HG02623 (cell line): Measurements from ENCODE around the gene KRT4.

ENCODE experiments used
- ATAC-seq: cut with Tn5 transposase; IDR thresholded peaks from one replicate; pipeline ENCODE4 v1.9.1; 2021; ENCODE audit warnings: moderate library complexity; ENCODE audit not compliant: unreplicated experiment

The KRT4 gene

GRCh38 chr12:52837413-52837741 is 23.5 kb upstream of the KRT4 start:
- ATAC-seq = no peak

- no peak for ATAC-seq
Measured at GRCh38 chr12:52836491-52837412, 22.8 kb upstream of the KRT4 start.

DNA sequence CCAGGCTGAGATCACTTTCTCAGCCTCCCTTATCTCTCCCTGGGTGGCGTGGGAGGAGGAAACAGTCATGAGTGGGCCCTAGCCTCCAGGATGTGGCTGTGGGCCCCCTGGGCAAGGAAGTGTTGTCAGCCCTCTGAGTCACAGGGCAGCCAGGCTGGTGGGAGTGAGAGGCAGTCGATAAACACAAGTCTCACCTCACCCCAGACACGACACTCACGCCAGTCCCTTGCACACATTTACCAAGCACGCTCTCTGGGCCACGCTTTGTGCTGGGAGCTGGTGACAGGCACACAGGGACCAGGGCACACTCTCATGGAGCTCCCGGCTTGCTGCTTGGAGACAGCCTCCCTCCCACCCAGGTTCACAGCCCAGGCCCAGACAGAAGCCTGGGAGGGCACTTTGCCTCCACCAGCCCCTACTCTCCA is 22.1 kb upstream of the KRT4 start:
- no peak for ATAC-seq

DNA sequence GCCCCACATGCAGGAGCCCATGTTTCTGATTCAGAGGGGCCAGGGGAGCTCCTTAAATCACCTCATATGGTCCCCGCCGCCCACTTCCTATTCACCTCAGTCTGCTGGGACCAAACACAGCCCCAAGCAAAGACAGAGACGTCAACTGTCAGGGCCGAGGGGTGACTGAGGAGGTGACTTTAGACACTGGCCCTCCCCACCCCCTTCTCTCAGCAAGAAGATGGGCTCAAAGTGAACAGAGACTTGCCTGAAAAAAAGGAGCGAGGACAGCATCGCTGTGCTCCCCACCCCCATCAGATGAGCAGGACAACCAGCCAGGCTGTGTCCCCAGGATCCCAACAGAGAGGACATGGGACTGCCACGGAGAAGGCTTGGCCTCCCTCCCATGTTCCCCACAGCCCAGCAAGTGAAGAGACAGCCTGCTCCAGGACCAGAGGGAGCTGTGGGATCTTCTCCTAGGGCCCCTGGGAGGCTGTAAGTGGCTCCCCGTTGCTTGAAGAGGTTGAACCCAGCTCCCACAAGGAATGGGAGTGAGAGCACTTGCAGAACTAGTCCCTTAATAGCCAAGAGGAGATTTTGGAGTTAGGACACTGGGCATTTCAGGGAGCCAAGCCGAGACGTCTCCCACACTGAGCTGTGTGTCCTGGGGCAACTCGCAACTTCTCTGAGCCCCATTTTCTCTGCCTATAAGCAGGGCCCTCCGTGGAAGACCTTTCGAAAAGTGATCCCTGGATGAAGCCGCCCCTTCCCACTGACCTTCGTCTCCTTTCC is 21.5 kb upstream of the KRT4 start:
- no peak for ATAC-seq

- ATAC-seq = no peak
Measured at GRCh38 chr12:52834727-52835001, 20.7 kb upstream of the KRT4 start.

DNA sequence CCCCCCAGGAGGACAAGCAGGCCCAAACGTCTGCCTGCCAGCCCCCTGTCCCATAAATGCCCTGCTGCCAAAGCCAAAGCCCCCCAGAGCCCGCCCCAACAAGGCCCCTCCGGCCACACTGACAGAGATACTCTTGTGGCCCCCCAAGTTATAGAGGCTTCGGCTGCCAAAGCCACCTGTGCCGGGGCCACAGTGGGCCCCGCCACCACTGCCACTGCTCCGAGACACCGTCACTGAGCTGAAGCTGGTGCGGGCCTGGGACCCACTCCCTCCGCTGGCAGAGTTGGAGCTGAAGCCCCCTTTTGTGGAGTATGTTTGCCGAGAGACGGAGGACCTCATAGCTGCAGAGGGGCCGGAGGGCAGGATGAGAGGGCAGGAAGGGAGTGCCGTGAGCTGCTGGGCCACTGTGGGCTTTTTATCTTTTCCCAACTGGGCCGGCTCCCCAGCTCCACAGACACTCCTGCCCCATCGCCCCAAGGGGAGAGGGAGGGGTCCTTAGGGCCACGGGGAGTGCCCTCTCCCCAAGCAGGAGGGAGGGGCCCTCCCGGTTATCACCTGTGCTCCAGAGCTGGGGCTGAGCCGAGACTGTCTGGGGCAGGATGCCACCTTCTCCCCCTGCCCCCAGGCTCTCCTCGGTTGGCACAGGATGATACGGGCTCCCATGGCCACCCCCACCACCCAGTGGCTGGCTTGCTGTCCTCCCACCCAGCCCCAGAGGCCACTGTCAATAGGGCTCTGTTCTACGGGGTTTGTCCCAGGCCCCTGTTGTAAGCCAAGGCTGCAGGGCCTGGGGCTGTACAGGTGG is 20.2 kb upstream of the KRT4 start, which contains the start of gene KRT79:
Gene KRT79 (minus strand): TSS at position 390 of the 805 bp plus-strand sequence. CDS start 51 bp downstream, at position 339.
- ATAC-seq = no peak

- ATAC-seq = no peak
Measured at GRCh38 chr12:52832985-52833905, 19.3 kb upstream of the KRT4 start.

- ATAC-seq = no peak
Measured at GRCh38 chr12:52832451-52832850, 18.5 kb upstream of the KRT4 start.

- no peak for ATAC-seq
Measured at GRCh38 chr12:52831251-52831650, 17.3 kb upstream of the KRT4 start.

DNA sequence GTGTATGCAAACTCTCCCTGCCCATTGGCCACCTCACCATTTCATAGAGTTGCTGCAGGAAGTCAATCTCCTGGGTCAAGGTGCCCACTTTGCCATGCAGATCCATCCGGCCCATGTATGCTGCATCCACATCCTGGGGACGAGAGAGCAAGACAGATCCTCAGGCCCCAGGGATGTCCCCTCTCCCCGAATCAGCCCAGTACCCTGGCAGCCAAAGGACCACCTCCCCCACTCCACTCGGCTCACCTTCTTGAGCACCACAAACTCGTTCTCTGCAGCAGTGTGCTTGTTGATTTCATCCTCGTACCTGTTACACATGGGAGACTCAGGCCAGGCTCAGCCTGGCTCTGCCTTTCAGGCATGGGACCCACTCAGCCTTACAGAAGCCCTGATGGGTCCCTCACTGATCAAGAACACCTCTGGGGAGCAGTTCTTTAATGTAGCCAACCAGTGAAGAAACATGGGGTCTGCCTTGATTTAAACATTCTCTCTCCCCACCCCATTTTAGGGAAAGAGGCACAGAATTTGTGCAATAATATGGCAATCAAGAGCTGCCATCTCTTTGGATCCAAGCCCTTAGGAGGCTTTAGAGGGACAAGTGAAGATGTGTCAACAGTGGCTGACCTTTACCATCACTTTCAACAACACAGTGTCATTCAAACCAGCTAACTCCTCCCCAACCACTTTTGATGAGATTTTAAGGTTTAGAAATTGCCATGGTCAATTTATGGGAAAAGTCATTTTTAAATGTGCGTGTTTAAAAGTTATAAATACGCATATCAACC is 16.3 kb upstream of the KRT4 start:
- no peak for ATAC-seq

DNA sequence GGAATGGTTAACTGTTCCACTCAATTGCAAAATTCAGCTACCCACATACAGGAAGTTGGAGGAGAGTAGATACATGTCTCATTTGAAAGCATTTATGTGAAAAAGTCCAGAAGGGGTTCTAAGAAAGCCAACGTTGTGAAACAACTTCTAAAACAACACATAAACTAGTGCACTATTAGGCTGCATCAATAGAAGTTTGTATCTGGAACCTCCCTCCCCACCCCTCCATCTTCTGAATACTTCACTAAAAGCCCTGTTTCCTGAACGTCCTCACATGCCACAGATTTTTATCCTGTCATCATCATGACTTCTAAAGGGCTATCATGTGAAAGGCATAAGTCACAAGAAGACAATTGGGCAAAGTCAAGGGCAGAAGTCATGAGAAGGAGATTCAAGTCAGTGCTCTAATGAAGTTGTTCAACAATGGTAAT is 14.7 kb upstream of the KRT4 start:
- no peak for ATAC-seq

DNA sequence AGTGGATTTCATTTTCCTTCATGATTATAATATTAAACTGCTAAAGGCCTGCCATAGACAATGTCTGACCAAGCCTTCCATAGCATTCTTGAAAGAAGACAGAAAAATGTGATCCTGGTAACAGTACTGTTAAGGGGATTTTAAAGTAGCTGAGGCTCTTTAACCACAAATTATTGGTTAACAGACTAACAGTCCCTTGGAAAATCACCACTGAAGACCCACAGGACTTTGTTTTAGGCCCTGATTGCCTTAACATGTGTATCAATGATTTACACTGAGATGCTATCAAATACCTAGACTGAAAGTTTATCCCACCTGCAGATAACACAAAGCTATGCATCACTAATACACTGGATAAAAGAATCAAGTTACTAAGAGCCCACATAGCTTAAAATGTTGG is 14.2 kb upstream of the KRT4 start:
- no peak for ATAC-seq

DNA sequence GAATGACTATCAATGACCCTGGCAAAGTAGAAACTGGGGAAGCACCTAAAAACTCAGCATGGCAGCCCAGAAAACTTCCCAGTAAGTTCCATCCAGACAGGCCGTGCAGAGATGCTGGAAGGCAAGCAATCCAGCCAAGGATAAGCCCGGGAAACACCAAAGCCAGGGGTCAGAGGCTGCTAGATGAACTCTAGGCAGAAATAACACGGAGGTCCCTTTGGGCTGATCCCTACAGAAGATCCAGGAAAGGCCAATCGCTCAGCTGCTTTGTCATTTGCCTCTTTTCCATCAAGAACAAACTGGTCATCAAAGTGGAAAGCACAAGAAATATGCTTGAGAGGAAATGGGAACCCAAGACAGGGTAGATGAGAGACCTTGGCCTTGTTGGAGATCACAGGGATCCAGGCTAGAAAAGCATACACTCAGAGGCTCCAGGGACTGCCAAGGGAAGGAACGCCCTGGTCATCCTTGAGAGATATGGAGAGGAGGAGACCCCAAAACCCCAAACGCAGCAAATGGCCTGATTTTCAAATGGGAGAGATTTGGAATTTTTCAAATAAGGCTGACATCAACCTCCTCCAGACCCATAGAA is 13.7 kb upstream of the KRT4 start:
- ATAC-seq = no peak

GRCh38 chr12:52826611-52827498 is 12.9 kb upstream of the KRT4 start:
- ATAC-seq = no peak

- no peak for ATAC-seq
Measured at GRCh38 chr12:52825961-52826360, 12.0 kb upstream of the KRT4 start.

DNA sequence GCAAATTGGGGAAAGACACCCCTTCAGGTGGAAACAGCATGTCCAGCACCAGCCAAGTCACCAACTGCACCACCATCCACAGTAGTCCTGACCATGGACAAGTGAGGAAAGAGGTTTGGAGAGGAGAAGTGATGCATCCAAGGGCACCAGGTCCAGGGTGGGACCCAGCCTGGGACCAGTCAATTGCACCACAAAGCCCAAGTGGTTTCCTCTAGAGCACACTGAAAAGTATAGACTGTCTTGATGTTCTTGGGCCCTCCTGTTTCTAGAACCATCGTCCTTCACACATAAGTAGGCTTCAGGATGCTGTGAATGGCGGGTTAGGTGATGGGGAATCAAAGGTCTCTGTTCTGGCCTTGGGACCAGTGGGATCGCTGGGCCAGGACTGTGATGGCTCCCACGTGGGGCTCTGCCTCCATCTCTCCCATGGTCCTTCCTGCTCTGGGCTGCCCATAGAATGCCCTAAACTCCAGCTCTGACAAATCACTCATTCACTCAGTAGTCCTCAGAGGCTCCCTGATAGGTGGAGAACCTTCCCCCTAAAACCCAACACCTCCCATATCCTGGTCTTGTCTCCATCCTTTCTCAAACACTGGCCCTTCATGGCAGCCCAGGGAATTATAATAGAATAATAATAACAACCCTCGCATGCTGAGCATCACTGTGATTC is 11.0 kb upstream of the KRT4 start:
- no peak for ATAC-seq

GRCh38 chr12:52823761-52824450 is 10.0 kb upstream of the KRT4 start:
- ATAC-seq = no peak
